ENCODE data around the gene TRPV3. TPM values are rescaled to one million over a fixed set of nuclear protein-coding genes. Genes with fewer than 3 reads are reported as not detected.

Gene TRPV3
- total and polyA plus RNA-seq, 2 of the 13 experiments (the other 11 are each of a cell fraction or from before 2014, with no cell fraction given), result 0.90 to 1.0 TPM

DNA sequence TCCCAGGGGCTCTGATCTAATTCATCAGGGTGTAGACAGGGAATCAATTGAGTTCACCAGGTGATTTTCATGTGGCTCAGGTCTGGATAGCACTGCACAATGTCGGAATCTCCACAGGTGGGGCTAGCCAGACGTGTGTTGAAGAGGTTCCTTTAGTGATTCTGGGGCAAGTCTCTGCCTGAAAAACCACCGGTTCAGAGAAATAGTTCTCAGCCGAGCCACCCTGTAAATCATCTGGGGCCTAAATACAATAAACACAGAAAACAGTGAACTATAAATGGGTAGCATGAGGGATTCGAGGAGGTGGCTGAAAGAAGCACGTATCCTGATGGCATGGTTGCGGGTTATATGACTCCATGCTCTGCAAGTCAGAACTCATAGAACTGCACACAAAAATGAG is 60.5 kb downstream of the TRPV3 start:
- intact Hi-C loops (cut with micrococcal nuclease; ENCODE audit: unreplicated experiment), result no loop called here
- Histone ChIP-seq H4K20me1 (ENCODE audit: insufficient read depth, low read length) (no peaks in the 10 kb centered on the region), H3K27ac (ENCODE audit: extremely low read length, insufficient read depth, low read length) (no peak overlapping the region), H3K4me2 (ENCODE audit: low read depth, low read length) (no peak overlapping the region), H3K4me1 (ENCODE audit: insufficient read depth, low read length) (no peaks in the 10 kb centered on the region), H2AFZ (ENCODE audit: low read length) (no peak overlapping the region), H3K36me3 (replicated peaks in 1 of 2; ENCODE audit: control insufficient read depth in 1 of 2, insufficient read depth in 2 of 2, low read length in 2 of 2) (no peaks in the 10 kb centered on the region), H3K4me3 (replicated peaks in 1 of 3; ENCODE audit: insufficient read depth in 1 of 3, low read depth in 2 of 3, low read length in 3 of 3) (no peak overlapping the region), H3K27me3 (ENCODE audit: control insufficient read depth in 1 of 2, insufficient read depth in 2 of 2, low read length in 2 of 2) (peaks cover 0 to 6% of the 10 kb centered on the region in 2 experiments; a peak in 2 of 5 replicates), H3K79me2 (ENCODE audit: insufficient read depth, low read length) (no peaks in the 10 kb centered on the region), H3K9ac (ENCODE audit: insufficient read depth, low read depth, low read length) (no peak overlapping the region), H3K9me3 (ENCODE audit: low read length) (no peaks in the 10 kb centered on the region)
- FAIRE-seq, result no peak
- ChIA-PET POLR2A (no interaction called here), CTCF (ENCODE audit: low intra/inter-chr PET ratio, low total read pairs) (no interaction called here)
- in situ Hi-C loops (cut with HindIII; ENCODE audit: extremely low pct_ligation_motif_present, low pct_unique_long_range_greater_than_20kb), result no loop called here
- no TSS peak for BruUV-seq (replicated peaks)
- TF ChIP-seq FOXO1 (CRISPR knock-in tag; IDR thresholded peaks at IDR 0.05) (no peak), ZNF256 (CRISPR knock-in tag; conservative IDR thresholded peaks at IDR 0.05) (no peak), ZBTB7A (CRISPR knock-in tag; IDR thresholded peaks at IDR 0.05) (no peak), TAF15 (IDR thresholded peaks at IDR 0.05; ENCODE audit: low read depth, low read length, poor library complexity, severe bottlenecking) (no peak), MXI1 (IDR thresholded peaks at IDR 0.05; ENCODE audit: borderline replicate concordance, low read depth, low read length) (no peak), ZNF430 (CRISPR knock-in tag; IDR thresholded peaks at IDR 0.05) (no peak), PAWR (CRISPR knock-in tag; IDR thresholded peaks at IDR 0.05; ENCODE audit: borderline replicate concordance) (no peak), GLMP (CRISPR knock-in tag; IDR thresholded peaks at IDR 0.05; ENCODE audit: borderline replicate concordance) (no peak), NFE2L2 (IDR thresholded peaks at IDR 0.05; ENCODE audit: low read length) (no peak), ZNF20 (CRISPR knock-in tag; IDR thresholded peaks at IDR 0.05) (no peak), ZSCAN25 (CRISPR knock-in tag; IDR thresholded peaks at IDR 0.05) (no peak)
- TF ChIP-seq, protein P1, sequence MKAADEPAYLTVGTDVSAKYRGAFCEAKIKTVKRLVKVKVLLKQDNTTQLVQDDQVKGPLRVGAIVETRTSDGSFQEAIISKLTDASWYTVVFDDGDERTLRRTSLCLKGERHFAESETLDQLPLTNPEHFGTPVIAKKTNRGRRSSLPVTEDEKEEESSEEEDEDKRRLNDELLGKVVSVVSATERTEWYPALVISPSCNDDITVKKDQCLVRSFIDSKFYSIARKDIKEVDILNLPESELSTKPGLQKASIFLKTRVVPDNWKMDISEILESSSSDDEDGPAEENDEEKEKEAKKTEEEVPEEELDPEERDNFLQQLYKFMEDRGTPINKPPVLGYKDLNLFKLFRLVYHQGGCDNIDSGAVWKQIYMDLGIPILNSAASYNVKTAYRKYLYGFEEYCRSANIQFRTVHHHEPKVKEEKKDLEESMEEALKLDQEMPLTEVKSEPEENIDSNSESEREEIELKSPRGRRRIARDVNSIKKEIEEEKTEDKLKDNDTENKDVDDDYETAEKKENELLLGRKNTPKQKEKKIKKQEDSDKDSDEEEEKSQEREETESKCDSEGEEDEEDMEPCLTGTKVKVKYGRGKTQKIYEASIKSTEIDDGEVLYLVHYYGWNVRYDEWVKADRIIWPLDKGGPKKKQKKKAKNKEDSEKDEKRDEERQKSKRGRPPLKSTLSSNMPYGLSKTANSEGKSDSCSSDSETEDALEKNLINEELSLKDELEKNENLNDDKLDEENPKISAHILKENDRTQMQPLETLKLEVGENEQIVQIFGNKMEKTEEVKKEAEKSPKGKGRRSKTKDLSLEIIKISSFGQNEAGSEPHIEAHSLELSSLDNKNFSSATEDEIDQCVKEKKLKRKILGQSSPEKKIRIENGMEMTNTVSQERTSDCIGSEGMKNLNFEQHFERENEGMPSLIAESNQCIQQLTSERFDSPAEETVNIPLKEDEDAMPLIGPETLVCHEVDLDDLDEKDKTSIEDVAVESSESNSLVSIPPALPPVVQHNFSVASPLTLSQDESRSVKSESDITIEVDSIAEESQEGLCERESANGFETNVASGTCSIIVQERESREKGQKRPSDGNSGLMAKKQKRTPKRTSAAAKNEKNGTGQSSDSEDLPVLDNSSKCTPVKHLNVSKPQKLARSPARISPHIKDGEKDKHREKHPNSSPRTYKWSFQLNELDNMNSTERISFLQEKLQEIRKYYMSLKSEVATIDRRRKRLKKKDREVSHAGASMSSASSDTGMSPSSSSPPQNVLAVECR (CRISPR knock-in tag; IDR thresholded peaks at IDR 0.05; ENCODE audit: borderline replicate concordance), result no peak
- TF ChIP-seq, protein P2, sequence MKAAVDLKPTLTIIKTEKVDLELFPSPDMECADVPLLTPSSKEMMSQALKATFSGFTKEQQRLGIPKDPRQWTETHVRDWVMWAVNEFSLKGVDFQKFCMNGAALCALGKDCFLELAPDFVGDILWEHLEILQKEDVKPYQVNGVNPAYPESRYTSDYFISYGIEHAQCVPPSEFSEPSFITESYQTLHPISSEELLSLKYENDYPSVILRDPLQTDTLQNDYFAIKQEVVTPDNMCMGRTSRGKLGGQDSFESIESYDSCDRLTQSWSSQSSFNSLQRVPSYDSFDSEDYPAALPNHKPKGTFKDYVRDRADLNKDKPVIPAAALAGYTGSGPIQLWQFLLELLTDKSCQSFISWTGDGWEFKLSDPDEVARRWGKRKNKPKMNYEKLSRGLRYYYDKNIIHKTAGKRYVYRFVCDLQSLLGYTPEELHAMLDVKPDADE (CRISPR knock-in tag; IDR thresholded peaks at IDR 0.05), result no peak
- no peak for DNase-seq (ENCODE audit: low spot score)
- 42% methylated on average over 7 of the region's 7 CpGs for WGBS (ENCODE audit: low lambda C conversion rate)
- ATAC-seq, result no peak
